ENCODE measurements around the gene CNOT6.

Gene CNOT6

GRCh38 chr5:180586204-180586603, 92.0 kb downstream of the CNOT6 start:
- DNase-seq, result no peak

DNA sequence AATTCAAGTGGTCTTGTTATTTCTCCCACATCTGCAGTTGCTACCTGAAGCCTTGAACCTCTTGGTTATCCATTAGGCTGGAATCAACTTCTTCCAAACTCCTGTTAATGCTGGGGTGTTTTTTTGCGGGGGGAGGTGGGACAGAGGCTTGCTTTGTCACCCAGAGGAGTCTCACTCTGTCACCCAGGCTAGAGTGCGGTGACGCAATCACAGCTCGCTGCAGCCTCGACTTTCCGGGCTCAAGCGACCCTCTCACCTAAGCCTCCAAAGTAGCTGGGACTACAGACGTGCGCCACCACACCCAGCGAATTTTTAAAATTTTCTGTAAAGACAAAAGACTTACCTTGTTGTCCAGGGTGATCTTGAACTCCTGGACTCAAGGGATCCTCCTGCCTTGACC, 92.7 kb downstream of the CNOT6 start:
- no peak for DNase-seq

DNA sequence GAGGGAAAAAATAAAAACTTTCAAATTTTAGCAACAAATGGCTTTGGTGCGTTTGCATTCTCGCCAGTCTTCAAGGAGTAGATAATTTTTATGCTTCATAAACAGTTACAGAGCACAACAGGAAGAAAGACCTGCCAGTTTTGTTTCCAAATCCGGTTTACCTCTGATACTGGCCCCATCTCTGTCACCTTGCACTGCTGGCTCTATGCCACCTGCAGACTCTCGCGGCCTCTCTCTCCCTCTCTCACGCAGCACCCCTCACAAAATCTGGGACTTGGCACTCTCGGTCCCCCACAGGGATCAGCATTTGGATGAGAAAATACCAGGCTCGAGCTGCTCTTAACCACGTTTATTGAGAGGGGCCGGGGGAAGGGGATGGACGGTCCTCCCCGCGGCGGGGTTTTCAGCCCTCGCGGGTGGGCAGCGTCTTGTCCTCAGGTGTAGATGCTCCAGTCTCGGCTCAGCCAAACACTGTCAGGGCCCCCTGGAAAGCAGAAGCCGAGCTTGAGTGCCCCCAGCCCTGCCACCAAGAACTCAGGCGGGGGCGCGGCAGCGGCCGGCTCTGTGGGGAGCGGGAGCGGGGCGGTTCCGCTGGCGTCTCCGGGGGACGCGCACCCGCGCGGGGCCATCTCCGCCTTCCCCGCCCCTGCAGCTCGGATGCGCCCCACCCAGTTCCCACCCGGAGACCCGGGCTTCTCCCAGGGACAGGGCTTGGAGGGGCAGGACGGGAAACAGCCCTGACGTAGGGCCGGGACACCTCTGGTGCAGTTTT, 95.8 kb downstream of the CNOT6 start:
- no peak for DNase-seq

- no peak for DNase-seq
These were observed 96.5 kb downstream of the CNOT6 start for GRCh38 chr5:180590543-180591310.

GRCh38 chr5:180591311-180591887, 97.2 kb downstream of the CNOT6 start, which contains the start of gene SCGB3A1:
Gene SCGB3A1, minus strand, starts transcription at chr5:180591499. Its CDS starts 37 bp downstream, at chr5:180591462.
- no peak for DNase-seq

DNA sequence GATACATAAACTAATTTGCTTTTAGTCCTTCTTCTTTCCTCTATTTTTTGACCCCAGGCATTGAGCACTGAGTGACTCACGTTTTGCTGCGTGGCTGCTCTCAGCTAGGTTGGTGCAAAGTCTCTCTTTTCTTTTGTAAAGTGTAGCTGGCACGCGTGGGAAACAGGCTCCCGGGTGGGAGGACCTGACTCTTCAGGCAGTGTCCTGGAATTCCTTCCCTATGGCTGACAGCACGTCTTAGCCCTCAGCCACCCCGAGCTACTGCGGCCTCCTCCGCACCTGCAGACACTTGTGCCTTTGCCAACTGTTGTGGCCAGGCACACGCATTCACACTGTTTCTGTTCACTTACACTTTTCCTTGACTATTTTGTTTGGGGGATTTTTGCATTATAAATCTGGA, 98.0 kb downstream of the CNOT6 start:
- DNase-seq, result no peak

GRCh38 chr5:180593446-180594206, 99.4 kb downstream of the CNOT6 start:
- DNase-seq, result no peak

DNA sequence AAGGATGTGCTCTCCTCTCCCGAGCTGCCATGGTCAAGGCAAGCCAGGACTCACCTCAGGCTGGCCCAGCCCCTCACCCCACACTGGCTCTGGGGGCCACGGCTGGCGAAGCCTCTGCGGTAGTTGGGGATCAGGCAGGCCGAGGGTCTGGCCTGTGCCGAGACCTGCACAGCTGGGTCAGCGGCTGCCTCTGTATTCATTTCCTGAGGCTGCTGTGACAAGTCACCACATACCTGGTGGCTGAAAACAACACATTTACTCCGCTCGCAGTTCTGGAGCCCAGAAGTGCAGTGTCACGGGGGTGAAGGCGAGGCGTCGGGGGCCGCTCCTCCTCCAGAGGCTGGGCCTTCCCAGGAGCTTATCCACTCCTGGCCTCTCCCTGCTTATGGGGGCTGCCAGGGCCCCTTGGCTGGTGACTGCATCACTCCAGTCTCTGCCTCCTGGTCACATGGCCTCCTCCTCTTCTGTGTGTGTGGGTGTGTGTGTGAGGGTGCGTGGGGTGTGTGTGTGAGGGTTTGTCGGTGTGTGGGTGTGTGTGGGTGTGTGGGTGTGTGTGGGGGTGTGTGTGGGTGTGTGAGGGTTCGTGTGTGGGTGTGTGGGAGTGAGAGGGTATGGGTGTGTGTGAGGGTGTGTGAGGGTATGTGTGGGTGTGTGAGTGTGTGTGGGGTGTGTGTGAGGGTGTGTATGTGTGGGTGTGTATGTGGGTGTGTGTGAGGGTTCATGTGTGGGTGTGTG, 100.3 kb downstream of the CNOT6 start:
- no peak for DNase-seq

GRCh38 chr5:180595046-180595379, 100.8 kb downstream of the CNOT6 start:
- no peak for DNase-seq

- no peak for DNase-seq
These were observed 101.4 kb downstream of the CNOT6 start for GRCh38 chr5:180595381-180596114.

- DNase-seq, result no peak
These were observed 102.0 kb downstream of the CNOT6 start for GRCh38 chr5:180596115-180596667.

- DNase-seq, result no peak
These were observed 102.6 kb downstream of the CNOT6 start for GRCh38 chr5:180596668-180597231.

DNA sequence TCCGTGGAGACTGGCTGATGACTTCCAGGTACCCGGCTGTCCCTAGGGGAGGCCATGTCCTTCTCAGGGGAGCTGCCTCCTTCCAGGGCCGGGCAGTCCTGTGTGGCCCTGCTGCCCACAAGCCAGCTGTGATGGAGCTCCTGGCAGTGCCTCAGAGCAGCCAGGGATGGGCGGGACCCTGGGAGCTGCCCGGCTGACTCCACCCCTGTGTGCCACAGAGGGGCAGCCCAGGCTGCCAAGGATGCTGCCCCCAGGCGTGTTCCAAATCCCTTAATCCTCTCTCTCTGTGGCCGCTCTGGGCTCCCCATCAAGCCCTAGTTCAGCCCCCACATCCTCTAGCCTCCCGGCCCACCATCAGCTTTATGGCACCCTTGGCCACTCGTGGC, 104.1 kb downstream of the CNOT6 start:
- DNase-seq, result no peak

GRCh38 chr5:180598797-180599589, 104.8 kb downstream of the CNOT6 start:
- no peak for DNase-seq

DNA sequence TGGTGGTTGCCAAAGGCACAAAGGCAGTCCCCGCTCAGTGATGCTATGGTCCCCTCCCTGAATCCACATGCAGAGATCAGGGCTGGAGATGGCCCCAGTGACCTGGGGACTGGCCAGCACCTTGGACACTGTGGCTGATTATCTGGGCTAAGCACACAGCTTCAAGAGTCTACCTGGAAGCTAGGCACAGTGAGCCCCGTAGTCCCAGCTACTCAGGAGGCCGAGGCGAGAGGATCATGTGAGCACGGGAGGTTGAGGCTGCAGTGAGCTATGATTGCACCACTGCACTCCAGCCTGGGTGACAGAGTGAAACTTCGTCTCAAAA, 105.4 kb downstream of the CNOT6 start:
- DNase-seq, result no peak

GRCh38 chr5:180599981-180600553, 105.9 kb downstream of the CNOT6 start:
- DNase-seq, result no peak

GRCh38 chr5:180600554-180601041, 106.4 kb downstream of the CNOT6 start:
- DNase-seq, result no peak

GRCh38 chr5:180601591-180602480, 107.7 kb downstream of the CNOT6 start:
- no peak for DNase-seq

Data from fibroblast of upper back skin (primary cell).